KOPT-K1 (cell line): Measurements from ENCODE around the gene PHAF1.

ENCODE experiments used
- H3K27ac ChIP-seq: fragments of 200-600 bp; sonication (generic); 2 replicates; pipeline ENCODE4 v1.5.1; 2016; ENCODE audit warnings: antibody characterized with exemption, mild to moderate bottlenecking, low read depth, low read length; ENCODE audit not compliant: poor library complexity, severe bottlenecking
- H3K36me3 ChIP-seq: fragments of 200-600 bp; sonication (generic); 2 replicates; pipeline ENCODE4 v1.5.1; 2017; ENCODE audit warnings: antibody characterized with exemption, mild to moderate bottlenecking, low read length, moderate library complexity; ENCODE audit not compliant: insufficient read depth
- H3K9me3 ChIP-seq: fragments of 200-600 bp; sonication (generic); 2 replicates; pipeline ENCODE4 v1.5.1; 2017; ENCODE audit warnings: antibody characterized with exemption, low read length, mild to moderate bottlenecking; ENCODE audit not compliant: insufficient read depth, poor library complexity, severe bottlenecking

The PHAF1 gene

GRCh38 chr16:67161595-67162058, 51.9 kb downstream of the PHAF1 start:
- H3K27ac ChIP-seq = no peak overlapping the region
- no peaks in the 10 kb centered on the region for H3K9me3 ChIP-seq
- no peaks in the 10 kb centered on the region for H3K36me3 ChIP-seq

DNA sequence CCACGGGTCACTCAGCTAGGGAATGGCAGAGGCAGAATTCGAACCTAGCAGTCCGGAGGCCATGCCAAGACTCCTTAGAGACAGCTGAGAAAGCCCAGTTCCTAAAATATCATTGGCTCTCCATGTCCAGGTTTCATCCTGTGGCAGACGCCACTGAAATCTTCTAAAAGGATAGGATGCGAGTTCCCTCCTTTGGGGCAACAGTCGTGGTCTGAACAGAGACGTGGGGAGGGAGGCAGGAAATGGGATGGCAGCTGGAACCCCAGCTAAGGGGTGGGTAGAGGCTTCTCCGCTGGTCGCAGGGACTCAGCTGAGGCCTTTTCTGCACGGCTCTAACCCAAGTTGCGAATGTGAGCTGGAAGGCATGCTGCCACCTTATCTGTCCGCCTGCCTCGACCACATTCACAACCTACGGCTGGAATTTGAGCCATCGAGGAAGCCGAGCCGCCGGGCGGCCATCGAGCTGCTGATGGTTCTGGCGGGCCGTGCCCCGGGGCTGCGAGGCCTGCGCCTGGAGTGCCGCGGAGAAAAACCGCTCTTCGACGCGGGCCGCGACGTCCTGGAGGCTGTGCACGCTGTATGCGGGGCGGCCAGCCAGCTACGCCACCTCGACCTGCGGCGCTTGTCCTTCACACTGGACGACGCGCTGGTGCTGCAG, 52.9 kb downstream of the PHAF1 start:
- H3K36me3 ChIP-seq = no peaks in the 10 kb centered on the region

GRCh38 chr16:67163164-67163998, 53.6 kb downstream of the PHAF1 start:
- Histone ChIP-seq H3K9me3 (no peaks in the 10 kb centered on the region), H3K36me3 (no peaks in the 10 kb centered on the region), H3K27ac (no peak overlapping the region)

More for the DNA sequence above, 52.9 kb downstream of the PHAF1 start:
- Histone ChIP-seq H3K9me3 (no peaks in the 10 kb centered on the region), H3K27ac (no peak overlapping the region)

GRCh38 chr16:67163999-67164558, 54.3 kb downstream of the PHAF1 start:
- Histone ChIP-seq H3K9me3 (no peaks in the 10 kb centered on the region), H3K36me3 (no peaks in the 10 kb centered on the region), H3K27ac (no peak overlapping the region)

GRCh38 chr16:67164599-67165061, 54.9 kb downstream of the PHAF1 start, which contains the start of gene HSF4:
Gene HSF4, plus strand, starts transcription at chr16:67164745. Its CDS starts 67 bp downstream, at chr16:67164812.
- H3K9me3 ChIP-seq = no peaks in the 10 kb centered on the region
- H3K27ac ChIP-seq = no peak within 1 kb of the TSS
- no peaks in the 10 kb centered on the region for H3K36me3 ChIP-seq

- no peaks in the 10 kb centered on the region for H3K36me3 ChIP-seq
- no peaks in the 10 kb centered on the region for H3K9me3 ChIP-seq
- no peak overlapping the region for H3K27ac ChIP-seq
Observed at GRCh38 chr16:67165121-67166078, 55.7 kb downstream of the PHAF1 start.

- Histone ChIP-seq H3K9me3 (no peaks in the 10 kb centered on the region), H3K36me3 (no peaks in the 10 kb centered on the region), H3K27ac (no peak overlapping the region)
Observed at GRCh38 chr16:67166110-67166547, 56.4 kb downstream of the PHAF1 start.

DNA sequence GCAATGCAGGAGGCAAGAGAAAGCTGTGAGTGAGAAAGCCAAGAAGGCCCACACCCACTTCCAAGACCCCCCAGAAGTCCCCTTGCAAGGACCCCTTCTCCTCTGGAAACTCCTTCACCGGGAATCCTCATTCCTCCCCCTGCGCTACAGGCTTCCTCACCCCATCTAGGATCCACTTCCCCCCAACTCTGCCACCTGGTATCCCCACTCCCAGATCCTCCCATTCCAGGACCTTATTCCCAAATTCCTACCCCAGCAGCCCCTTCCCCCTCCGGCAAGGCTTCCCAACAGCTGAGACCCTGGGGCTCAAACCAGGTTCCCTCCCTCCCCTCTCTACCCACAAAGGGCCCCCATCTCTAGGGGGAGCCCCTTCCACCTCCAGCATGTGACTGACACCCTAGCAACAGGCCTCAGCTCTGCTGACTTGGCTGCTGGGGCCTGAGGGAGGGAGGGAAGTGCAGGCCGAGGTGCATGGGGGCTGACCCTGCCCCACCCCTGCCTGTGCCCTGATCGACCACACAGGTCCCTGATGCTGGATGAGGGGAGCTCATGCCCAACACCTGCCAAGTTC, 56.9 kb downstream of the PHAF1 start:
- Histone ChIP-seq H3K27ac (no peak overlapping the region), H3K36me3 (no peaks in the 10 kb centered on the region), H3K9me3 (no peaks in the 10 kb centered on the region)

DNA sequence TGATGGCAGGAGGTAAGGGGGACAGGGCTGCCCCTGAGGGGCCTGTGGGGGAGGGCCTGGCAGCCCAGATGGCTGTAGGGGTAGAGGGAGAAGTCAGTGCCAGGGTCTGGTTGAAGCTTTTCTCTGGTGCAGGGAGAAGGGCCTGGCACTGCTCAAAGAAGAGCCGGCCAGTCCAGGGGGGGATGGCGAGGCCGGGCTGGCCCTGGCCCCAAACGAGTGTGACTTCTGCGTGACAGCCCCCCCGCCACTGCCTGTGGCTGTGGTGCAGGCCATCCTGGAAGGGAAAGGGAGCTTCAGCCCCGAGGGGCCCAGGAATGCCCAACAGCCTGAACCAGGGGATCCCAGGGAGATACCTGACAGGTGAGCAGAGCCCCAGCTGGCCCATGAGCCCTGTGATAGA, 57.8 kb downstream of the PHAF1 start:
- Histone ChIP-seq H3K36me3 (no peaks in the 10 kb centered on the region), H3K27ac (no peak overlapping the region), H3K9me3 (no peaks in the 10 kb centered on the region)

DNA sequence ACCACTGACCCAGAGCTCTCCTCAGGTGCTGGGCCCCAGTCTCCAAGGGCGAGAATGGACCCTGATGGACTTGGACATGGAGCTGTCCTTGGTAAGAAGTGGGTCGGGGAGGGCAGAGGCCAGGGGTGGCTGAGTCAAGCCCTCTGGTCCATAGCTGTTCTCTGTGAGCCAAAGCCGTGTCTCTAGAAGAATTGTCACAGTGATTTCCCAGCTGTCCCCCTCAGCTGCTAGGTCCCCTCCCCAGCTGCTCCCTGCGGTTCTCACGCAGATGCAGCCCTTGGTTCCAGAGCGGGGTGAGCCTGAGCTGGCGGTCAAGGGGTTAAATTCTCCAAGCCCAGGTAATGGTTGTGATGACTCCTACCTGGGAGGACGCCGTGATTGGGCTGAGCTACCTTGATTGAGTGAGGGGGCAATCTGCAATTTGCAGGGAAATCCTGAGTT, 59.3 kb downstream of the PHAF1 start:
- Histone ChIP-seq H3K9me3 (no peaks in the 10 kb centered on the region), H3K27ac (no peak overlapping the region), H3K36me3 (no peaks in the 10 kb centered on the region)

- Histone ChIP-seq H3K27ac (peak overlapping the region; percentile 54), H3K36me3 (no peaks in the 10 kb centered on the region), H3K9me3 (no peaks in the 10 kb centered on the region)
Observed at GRCh38 chr16:67169642-67170167, 60.0 kb downstream of the PHAF1 start.

GRCh38 chr16:67170168-67170948, 60.6 kb downstream of the PHAF1 start, which contains the start of gene NOL3:
Gene NOL3, plus strand, starts transcription at chr16:67170538.
- Histone ChIP-seq H3K27ac (peak within 1 kb of the TSS; percentile 54), H3K36me3 (no peaks in the 10 kb centered on the region), H3K9me3 (no peaks in the 10 kb centered on the region)

DNA sequence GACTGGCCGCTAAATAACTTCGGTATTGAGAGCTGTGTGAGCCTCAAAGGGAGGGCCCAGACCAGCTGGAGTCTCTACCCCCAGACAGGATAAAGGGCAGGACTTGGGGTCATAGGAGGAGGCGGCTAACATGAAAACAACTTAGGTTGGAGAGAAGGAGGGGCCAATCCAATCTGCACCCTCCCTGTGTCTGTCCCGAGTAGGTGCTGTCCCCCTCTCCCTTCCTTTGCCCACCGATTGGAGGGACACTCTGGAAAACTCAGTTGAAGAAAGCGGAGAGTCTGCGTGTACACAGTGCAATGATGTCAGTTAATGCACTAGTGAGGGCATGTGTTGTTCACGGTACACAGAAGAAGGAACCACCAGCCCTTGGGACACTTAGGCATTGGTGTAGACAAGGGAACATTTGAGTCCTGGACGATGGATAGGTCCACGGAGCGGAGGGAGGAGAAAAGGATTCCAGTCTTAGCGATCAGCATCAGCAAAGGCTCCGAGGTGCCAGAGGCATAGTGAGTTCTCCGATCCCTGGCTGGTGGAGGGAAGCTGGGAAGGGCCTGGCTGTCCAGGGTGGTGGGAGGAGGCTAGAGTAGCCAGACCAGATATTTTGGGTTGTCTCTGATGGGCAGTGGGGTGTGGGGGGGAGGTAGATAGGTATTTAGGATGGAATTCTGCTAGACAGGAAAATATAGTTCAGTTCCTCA, 61.4 kb downstream of the PHAF1 start:
- Histone ChIP-seq H3K36me3 (no peaks in the 10 kb centered on the region), H3K9me3 (no peaks in the 10 kb centered on the region), H3K27ac (no peak overlapping the region)
